Forelimb muscle (tissue), 1 donor: ENCODE data around the gene PIK3C2A. TPM values are rescaled to one million over a fixed set of nuclear protein-coding genes. Genes with fewer than 3 reads are reported as not detected.
"Not testable (repeated sequence)": the region's sequence is repeated elsewhere in the genome, so short reads cannot be mapped to it uniquely, and the experiment has no call there.

ENCODE experiments used
- DNase-seq: peaks from one replicate; pipeline ENCODE4 v3.0.0-alpha.2; 2013; ENCODE audit warnings: low read depth
- polyA plus RNA-seq: library from polyadenylated mRNA; unstranded; fragments of 120-200 nt; gene quantifications from one replicate; pipeline ENCODE4 v1.2.1, GENCODE V29; 2013; ENCODE audit not compliant: insufficient read length

The PIK3C2A gene
- polyA plus RNA-seq = 18.1 TPM

- DNase-seq = peak; percentile 83
Measured at GRCh38 chr11:17207317-17208256, at the start of gene PIK3C2A. TSS of gene PIK3C2A (minus strand) at chr11:17207986. CDS start at chr11:17169741, 38,245 bp downstream.

DNA sequence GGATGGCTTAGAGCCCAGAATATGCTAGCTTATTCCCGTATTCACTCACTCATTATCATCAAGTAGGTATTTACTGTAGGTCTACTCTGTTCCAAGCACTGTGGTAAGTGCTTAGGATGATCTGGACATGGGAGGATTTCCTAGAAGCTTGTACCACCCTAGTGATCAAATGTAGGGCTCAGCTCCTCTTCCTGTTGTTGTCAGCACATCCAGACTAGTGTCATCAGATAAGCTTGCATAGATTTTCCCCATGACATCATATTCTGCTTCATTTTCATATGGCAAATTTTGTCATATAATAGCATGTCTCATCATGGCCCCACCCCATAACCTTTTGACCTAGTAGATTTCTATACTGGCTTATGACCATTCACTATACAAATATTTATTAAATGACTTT lies 49.4 kb upstream of the PIK3C2A start:
- DNase-seq = no peak

DNA sequence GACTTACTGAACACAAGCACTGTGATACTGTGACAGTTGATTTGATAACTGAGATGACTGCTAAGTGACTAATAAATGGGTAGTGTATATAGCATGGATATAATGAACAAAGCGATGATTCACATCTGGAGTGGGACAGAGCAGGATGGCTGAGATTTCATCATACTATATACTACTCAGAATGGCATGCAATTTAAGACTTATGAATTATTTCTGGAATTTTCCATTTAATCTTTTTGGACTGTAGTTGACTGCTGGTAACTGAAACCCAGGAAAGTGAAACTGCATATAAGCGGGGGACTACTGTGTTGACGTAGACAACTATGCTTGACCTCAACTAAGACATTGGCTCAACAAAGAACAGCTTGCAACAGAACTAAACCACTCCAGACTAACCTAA lies 48.7 kb upstream of the PIK3C2A start:
- DNase-seq = no peak

- no peak for DNase-seq
Measured at GRCh38 chr11:17252704-17253103, 44.9 kb upstream of the PIK3C2A start.

GRCh38 chr11:17250561-17251350 lies 43.0 kb upstream of the PIK3C2A start:
- DNase-seq = no peak

DNA sequence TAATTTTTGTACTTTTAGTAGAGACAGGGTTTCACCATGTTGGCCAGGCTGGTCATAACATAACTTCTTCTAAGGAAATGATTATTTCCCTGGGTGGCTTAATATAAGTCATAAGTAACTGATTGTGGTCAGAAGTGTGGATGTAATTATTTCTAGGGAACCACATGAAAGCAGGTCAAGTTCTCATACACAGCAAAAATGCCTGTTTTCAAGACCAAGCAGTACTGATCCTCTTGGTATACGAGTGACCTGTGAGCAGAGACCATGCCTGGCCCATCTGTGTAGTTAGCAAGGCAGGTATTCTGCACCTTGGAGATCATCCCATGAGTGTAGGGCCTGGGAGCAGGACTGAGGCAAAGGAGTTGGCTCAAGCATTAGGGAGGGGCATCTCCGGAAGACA lies 36.3 kb upstream of the PIK3C2A start:
- DNase-seq = no peak

DNA sequence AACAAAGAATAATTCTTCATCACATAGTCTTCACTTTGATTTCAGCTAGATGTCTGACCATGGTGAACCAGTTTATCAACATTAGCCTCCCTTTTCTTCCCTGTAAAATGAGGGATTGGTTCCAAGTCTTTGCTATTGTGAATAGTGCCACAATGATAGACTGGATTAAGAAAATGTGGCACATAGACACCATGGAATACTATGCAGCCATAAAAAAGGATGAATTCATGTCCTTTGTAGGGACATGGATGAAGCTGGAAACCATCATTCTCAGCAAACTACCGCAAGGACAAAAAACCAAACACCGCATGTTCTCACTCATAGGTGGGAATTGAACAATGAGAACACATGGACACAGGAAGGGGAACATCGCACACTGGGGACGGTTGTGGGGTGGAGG lies 35.2 kb upstream of the PIK3C2A start:
- DNase-seq = not testable (repeated sequence)

GRCh38 chr11:17240780-17241179 lies 33.0 kb upstream of the PIK3C2A start:
- DNase-seq = no peak

DNA sequence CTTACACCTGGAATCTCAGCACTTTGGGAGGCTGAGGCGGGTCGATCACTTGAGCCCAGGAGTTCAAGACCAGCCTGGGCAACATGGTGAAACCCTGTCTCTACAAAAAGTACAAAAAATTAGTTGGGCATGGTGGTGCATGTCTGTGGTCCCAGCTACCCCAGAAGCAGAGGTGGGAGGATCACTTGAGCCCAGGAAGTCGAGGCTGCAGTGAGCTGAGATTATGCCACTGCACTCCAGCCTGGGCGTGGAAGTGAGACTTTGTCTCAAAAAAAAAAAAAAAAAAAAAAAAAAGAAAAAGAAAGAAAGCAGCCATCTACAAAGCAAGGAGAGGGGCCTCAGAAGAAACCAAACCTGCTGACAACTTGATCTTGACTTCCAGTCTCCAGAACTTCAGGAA lies 32.1 kb upstream of the PIK3C2A start:
- not testable (repeated sequence) for DNase-seq

- DNase-seq = no peak
Measured at GRCh38 chr11:17238377-17238776, 30.6 kb upstream of the PIK3C2A start.

DNA sequence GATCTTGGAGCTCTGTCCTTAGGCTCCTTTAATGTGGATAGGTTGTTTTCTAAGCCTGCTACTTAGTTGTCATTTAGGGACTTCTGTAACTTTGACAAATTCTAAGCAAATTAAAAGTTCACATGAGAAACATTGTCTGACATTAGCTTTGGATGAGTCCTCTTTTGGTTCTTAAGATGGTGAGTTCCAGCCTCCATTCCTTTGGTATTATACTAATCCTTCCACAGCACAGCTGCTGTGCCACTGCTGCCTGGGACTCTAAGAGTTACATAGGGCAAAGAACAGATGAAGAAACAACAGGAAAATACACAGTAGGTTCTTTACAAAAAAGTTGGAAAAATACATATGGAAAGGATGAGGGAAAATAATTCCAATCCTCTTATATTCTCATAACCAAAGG lies 25.3 kb upstream of the PIK3C2A start:
- DNase-seq = no peak

GRCh38 chr11:17230867-17231851 lies 23.4 kb upstream of the PIK3C2A start:
- DNase-seq = no peak

- no peak for DNase-seq
Measured at GRCh38 chr11:17229481-17230152, 21.8 kb upstream of the PIK3C2A start.

- not testable (repeated sequence) for DNase-seq
Measured at GRCh38 chr11:17228186-17228925, 20.6 kb upstream of the PIK3C2A start.

- no peak for DNase-seq
Measured at GRCh38 chr11:17224727-17225126, 16.9 kb upstream of the PIK3C2A start.

GRCh38 chr11:17221968-17222367 lies 14.2 kb upstream of the PIK3C2A start:
- DNase-seq = no peak

DNA sequence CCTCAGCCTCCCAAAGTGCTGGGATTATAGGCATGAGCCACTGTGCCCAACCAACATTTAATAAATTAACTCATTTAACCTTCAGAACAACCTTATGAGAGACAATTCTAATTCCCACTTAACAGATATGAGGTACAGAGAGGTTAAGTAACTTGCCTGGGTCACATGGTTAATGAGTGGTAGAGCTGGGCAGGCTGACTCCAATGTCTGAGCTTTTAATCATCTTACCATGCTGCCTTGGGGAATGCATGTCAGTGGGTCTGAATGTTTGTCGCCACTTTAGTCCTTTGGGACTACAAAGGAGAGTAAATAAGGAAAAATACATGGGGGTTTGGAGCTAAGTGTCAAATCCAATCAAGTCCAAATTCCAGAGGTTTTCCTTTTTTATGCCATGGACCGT lies 11.2 kb upstream of the PIK3C2A start:
- DNase-seq = no peak

DNA sequence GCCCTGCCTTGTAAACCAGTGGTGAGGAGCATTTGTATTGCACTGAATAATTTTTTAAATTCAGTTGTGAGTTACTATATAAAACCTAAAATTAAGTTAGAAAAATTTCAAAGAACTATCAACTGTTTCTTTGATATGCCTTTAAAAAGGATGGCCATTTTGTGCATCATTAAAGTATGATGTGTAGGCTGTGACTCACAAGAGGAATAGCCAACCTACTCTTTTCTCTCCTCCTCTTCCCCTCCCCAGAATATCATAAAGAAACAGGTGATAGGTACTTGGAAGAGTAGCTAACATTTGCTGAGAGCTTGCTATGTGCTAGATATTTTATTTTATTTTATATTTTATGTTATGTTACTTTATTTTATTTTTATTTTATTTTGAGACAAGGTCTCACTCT lies 10.6 kb upstream of the PIK3C2A start:
- no peak for DNase-seq

- no peak for DNase-seq
Measured at GRCh38 chr11:17217401-17217800, 9.6 kb upstream of the PIK3C2A start.

DNA sequence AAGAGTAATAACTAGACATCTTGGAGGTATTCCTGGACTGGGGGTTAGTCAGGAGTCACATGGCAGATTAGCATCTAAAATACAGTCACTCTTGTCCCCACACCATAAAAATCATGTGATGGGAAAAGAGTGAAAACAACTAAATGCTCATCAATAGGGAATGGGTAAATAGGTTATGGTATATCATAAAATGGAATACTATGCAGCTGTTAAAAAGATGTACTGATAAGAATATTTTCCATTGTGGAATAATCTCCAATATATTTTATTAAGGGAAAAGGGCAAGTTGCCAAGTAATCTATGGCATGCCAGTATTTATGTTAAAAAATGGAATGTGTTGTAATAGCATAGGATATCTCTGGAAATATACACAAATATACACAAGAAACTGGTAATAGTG lies 6.6 kb upstream of the PIK3C2A start:
- DNase-seq = no peak
